NCI-H1092 treated with DMSO at 0.1 percent for 48 hours (cell line): ENCODE measurements around the gene PTPRF.
A peak's percentile ranks its signal among the peaks of the same experiment; 100 is the strongest.

Source experiments
- DNase-seq: peaks from one replicate; lab custom pipeline; 2025; lab: John Stamatoyannopoulos, UW

Gene PTPRF

GRCh38 chr1:43608827-43609226, 78.1 kb downstream of the PTPRF start:
- no peak for DNase-seq

DNA sequence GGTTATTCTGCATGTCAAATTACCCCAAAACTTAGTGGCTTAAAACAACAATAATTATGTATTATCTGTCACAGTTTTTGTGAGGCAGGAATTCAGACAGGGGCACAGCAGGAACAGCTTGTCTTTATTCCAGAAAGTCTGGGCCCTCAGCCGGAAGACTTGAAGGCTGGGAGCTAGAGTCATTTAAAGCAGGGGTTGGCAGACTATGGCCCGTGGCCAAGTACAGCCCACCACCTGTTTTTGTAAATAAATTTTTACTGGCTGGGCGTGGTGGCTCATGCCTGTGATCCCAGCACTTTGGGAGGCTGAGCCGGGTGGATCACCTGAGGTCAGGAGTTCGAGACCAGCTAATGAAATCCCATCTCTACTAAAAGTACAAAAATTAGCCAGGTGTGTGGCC, 79.7 kb downstream of the PTPRF start:
- no peak for DNase-seq

GRCh38 chr1:43611950-43612349, 81.3 kb downstream of the PTPRF start:
- no peak for DNase-seq

GRCh38 chr1:43612406-43612805, 81.7 kb downstream of the PTPRF start:
- no peak for DNase-seq

GRCh38 chr1:43613075-43613942, 82.6 kb downstream of the PTPRF start:
- no peak for DNase-seq

DNA sequence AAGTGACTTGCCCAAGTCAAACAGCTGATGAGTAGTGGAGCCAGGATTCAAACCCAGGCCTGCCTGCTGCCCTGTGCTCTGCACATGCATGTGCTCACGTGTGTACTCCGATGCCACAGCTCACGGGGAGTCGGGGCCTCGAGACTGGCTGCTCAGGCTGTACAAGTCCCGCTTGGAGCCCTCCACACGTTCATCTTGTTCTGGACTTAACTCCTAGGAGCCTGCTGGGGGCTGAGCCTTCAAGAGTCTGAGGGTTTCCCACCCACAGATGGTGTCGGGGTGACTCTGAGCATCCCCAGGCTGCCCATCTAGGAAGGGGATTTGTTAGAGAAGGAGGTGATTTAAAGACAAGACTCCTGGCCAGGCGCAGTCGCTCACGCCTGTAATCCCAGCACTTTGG, 83.5 kb downstream of the PTPRF start:
- DNase-seq = no peak

GRCh38 chr1:43614891-43615290, 84.2 kb downstream of the PTPRF start:
- DNase-seq = no peak

DNA sequence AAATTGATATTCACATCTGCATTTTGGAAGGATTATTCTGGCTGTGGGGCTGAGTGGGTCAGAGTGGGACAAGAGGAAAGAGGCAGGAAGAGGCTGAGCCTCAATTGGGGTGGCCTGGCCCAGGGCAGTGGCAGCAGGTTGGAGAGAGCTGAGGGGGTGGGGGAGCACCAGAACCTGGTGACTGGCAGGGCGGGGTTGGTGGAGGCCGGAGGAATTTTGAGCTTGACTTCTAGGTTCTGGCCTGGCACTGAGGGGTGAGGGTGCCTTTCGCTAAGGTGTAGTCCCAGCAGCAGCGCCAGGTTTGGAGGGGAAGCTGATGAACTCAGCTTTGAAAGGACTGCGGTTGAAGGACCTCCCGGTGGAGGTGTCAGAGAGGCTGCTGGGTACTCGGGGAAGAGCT, 85.7 kb downstream of the PTPRF start:
- DNase-seq = no peak

- no peak for DNase-seq
These were observed 86.3 kb downstream of the PTPRF start for GRCh38 chr1:43617011-43617410.

- no peak for DNase-seq
These were observed 87.0 kb downstream of the PTPRF start for GRCh38 chr1:43617668-43618067.

GRCh38 chr1:43618521-43619313, 88.0 kb downstream of the PTPRF start:
- no peak for DNase-seq

DNA sequence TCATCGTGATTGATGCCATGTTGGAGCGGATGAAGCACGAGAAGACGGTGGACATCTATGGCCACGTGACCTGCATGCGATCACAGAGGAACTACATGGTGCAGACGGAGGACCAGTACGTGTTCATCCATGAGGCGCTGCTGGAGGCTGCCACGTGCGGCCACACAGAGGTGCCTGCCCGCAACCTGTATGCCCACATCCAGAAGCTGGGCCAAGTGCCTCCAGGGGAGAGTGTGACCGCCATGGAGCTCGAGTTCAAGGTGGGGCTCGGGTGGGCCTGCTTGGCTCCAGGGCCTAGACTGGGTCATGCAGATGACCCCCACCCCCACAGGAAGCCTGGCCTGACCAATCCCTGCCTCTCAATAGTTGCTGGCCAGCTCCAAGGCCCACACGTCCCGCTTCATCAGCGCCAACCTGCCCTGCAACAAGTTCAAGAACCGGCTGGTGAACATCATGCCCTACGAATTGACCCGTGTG, 88.7 kb downstream of the PTPRF start:
- DNase-seq = no peak

- no peak for DNase-seq
These were observed 89.6 kb downstream of the PTPRF start for GRCh38 chr1:43619996-43620920.

DNA sequence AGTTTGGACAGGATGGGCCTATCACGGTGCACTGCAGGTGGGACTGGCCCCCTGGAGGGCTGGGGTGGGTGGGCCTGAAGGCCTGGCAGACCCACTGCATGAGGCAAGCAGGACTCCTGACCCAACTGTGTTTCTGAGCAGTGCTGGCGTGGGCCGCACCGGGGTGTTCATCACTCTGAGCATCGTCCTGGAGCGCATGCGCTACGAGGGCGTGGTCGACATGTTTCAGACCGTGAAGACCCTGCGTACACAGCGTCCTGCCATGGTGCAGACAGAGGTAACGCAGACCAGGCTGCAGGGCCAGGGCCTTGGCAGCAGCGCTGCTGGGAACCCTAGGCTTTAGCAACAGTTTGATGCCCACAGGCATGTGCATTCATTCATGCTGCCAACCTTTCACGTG, 90.3 kb downstream of the PTPRF start:
- DNase-seq = no peak

DNA sequence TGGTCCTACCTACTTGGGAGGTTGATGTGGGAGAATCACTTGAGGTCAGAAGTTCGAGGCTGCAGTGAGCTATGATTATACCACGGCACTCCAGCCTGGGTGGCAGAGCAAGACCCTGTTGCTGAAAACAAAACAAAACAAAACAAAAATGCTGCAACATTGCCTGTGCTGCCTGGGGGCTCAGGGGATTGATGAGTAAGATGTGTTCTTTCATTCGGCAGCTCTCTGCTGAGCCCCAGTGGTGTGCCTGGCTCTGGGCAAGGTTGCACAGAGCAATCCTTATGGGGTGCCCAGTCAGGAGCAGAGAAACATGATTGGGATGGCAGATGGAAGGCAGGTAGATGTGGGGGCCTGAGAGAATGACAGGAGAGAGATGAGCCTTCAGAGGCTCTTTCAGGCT, 90.7 kb downstream of the PTPRF start:
- no peak for DNase-seq

DNA sequence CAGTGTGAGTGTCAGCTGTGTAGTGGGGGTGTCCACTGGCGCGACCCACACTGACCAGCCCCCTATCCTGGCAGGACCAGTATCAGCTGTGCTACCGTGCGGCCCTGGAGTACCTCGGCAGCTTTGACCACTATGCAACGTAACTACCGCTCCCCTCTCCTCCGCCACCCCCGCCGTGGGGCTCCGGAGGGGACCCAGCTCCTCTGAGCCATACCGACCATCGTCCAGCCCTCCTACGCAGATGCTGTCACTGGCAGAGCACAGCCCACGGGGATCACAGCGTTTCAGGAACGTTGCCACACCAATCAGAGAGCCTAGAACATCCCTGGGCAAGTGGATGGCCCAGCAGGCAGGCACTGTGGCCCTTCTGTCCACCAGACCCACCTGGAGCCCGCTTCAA, 91.2 kb downstream of the PTPRF start:
- DNase-seq = no peak

DNA sequence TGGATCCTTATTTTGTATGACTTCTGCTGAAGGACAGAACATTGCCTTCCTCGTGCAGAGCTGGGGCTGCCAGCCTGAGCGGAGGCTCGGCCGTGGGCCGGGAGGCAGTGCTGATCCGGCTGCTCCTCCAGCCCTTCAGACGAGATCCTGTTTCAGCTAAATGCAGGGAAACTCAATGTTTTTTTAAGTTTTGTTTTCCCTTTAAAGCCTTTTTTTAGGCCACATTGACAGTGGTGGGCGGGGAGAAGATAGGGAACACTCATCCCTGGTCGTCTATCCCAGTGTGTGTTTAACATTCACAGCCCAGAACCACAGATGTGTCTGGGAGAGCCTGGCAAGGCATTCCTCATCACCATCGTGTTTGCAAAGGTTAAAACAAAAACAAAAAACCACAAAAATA, 91.8 kb downstream of the PTPRF start:
- no peak for DNase-seq

- DNase-seq = no peak
These were observed 92.5 kb downstream of the PTPRF start for GRCh38 chr1:43622901-43623780.

DNA sequence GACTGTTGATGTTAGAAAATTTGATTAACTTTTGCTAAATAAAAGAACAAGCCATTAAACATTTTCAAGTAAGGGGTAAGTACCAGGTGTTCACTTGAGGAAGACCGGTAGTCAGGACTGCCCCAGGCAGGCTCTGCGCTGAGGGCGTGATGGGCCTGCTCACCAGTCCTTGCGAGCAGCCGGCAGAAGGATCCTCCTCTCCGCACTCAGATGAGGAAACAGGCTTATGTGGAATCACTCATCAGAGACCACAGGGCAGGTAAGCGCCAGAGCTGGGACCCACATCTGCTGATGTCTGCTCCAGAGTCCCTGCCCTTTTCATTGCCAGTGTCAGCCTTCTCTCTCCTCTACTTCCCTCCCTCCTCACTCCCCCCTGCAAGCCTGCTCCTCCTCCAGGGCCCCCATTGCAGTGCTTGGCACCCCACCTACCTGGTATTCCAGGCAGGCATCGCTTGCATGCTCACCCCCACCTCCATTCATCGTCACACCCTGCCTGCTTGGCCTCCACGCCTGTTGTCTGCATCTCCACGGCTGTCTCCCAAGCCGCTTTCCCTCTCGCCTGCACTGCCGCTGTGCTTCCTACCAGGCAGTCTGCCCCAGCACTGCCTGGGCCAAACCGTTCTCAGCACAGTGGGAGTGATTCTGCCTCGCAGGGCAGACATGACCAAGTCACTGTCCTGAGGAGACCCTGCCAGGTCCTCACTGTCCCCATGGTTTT, 94.5 kb downstream of the PTPRF start:
- DNase-seq = no peak

DNA sequence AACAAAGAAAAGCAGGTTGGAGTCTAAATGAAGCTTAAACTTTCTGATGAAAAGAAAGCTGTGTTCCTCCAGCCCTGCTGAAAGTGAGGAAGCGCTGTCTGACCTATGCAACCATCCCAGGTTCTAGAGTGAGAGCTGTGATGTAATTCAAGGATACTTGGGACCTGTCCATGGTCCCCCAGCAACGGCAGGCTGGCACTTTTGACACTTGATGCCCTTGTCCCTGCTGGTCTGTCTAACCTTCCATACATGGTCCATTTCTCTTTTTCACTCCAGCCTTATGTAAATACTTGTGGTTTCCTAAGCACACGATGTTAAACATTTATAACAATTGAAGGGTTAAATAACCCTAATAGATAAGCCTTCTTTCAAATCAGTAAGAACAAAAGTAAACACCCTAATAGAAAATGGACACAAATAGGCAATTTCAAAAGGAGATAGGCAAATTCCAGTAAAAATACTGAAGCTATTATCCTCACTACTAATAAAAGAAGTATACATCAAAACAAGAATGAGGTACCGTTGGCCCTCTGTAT, 101.5 kb downstream of the PTPRF start:
- peak; percentile 78 for DNase-seq
